H9 (cell line): Measurements from ENCODE around the gene RAB1A. TPM values are rescaled to one million over a fixed set of nuclear protein-coding genes. Genes with fewer than 3 reads are reported as not detected.

Experiments
- DNase-seq: peaks from one replicate; pipeline ENCODE4 v3.0.0-alpha.2; 2017
- H2AFZ ChIP-seq: one replicate; pipeline ENCODE4 v1.6.1; 2013; ENCODE audit warnings: mild to moderate bottlenecking, low read length, control low read depth, moderate library complexity
- H2AK5ac ChIP-seq: 2 replicates; pipeline ENCODE4 v1.6.1; 2013; ENCODE audit warnings: low read length, control low read depth, mixed read lengths; ENCODE audit not compliant: insufficient read length
- H2BK120ac ChIP-seq: one replicate; pipeline ENCODE4 v1.6.1; 2013; ENCODE audit warnings: low read depth, mild to moderate bottlenecking, low read length, control low read depth, inconsistent platforms; ENCODE audit not compliant: poor library complexity, severe bottlenecking
- H2BK12ac ChIP-seq: 2 replicates; pipeline ENCODE4 v1.6.1; 2013; ENCODE audit warnings: low read length, control low read depth, mixed read lengths, low read depth; ENCODE audit not compliant: insufficient read length
- H2BK15ac ChIP-seq: 2 replicates; pipeline ENCODE4 v1.6.1; 2013; ENCODE audit warnings: low read depth, low read length, control low read depth
- H2BK20ac ChIP-seq: one replicate; pipeline ENCODE4 v1.6.1; 2013; ENCODE audit warnings: low read depth, mild to moderate bottlenecking, low read length, control low read depth, inconsistent platforms; ENCODE audit not compliant: poor library complexity, severe bottlenecking
- H2BK5ac ChIP-seq: 2 replicates; pipeline ENCODE4 v1.6.1; 2013; ENCODE audit warnings: low read length, control low read depth, mixed read lengths; ENCODE audit not compliant: insufficient read length
- H3K14ac ChIP-seq: 2 replicates; pipeline ENCODE4 v1.6.1; 2013; ENCODE audit warnings: low read length, control low read depth; ENCODE audit not compliant: insufficient read depth
- H3K18ac ChIP-seq: 2 replicates; pipeline ENCODE4 v1.6.1; 2013; ENCODE audit warnings: low read depth, mild to moderate bottlenecking, mixed read lengths, low read length, control low read depth; ENCODE audit not compliant: insufficient read length
- H3K23ac ChIP-seq: 2 replicates; pipeline ENCODE4 v1.6.1; 2013; ENCODE audit warnings: low read length, control low read depth, mixed read lengths, low read depth; ENCODE audit not compliant: insufficient read length
- H3K23me2 ChIP-seq: 2 replicates; pipeline ENCODE4 v1.6.1; 2013; ENCODE audit warnings: low read depth, mild to moderate bottlenecking, mixed read lengths, low read length, control low read depth; ENCODE audit not compliant: insufficient read length, poor library complexity, severe bottlenecking
- H3K27ac ChIP-seq: 2 replicates; pipeline ENCODE4 v1.5.1; 2013; ENCODE audit warnings: low read length, control low read depth, mixed read lengths, low read depth; ENCODE audit not compliant: insufficient read length
- H3K27me3 ChIP-seq: 2 replicates; pipeline ENCODE4 v1.6.1; 2013; ENCODE audit warnings: low read length, control low read depth, inconsistent platforms; ENCODE audit not compliant: insufficient read depth
- H3K4ac ChIP-seq: 2 replicates; pipeline ENCODE4 v1.6.1; 2013; ENCODE audit warnings: low read depth, mild to moderate bottlenecking, control low read depth, inconsistent platforms, low read length, moderate library complexity
- H3K4me1 ChIP-seq: 2 replicates; pipeline ENCODE4 v1.6.1; 2013; ENCODE audit warnings: low read length, control low read depth, inconsistent platforms; ENCODE audit not compliant: insufficient read depth
- H3K4me2 ChIP-seq: 2 replicates; pipeline ENCODE4 v1.6.1; 2013; ENCODE audit warnings: low read length, control low read depth, mixed read lengths; ENCODE audit not compliant: insufficient read length, insufficient read depth
- H3K56ac ChIP-seq: 2 replicates; pipeline ENCODE4 v1.6.1; 2013; ENCODE audit warnings: low read depth, mild to moderate bottlenecking, mixed read lengths, low read length, control low read depth; ENCODE audit not compliant: insufficient read length
- H3K79me1 ChIP-seq: 2 replicates; pipeline ENCODE4 v1.6.1; 2013; ENCODE audit warnings: low read depth, mild to moderate bottlenecking, moderate library complexity, low read length, control low read depth, inconsistent platforms; ENCODE audit not compliant: insufficient read depth, poor library complexity, severe bottlenecking
- H3K79me2 ChIP-seq: 2 replicates; pipeline ENCODE4 v1.6.1; 2013; ENCODE audit warnings: low read length, control low read depth, inconsistent platforms; ENCODE audit not compliant: insufficient read depth
- H3K9ac ChIP-seq: 2 replicates; pipeline ENCODE4 v1.6.1; 2013; ENCODE audit warnings: low read length, control low read depth, mixed read lengths; ENCODE audit not compliant: insufficient read length; ENCODE audit errors: extremely low read depth
- H3K9me3 ChIP-seq: one replicate; pipeline ENCODE4 v1.6.1; 2013; ENCODE audit warnings: low read depth, low read length, inconsistent platforms; ENCODE audit not compliant: control insufficient read depth
- H3T11ph ChIP-seq: one replicate; pipeline ENCODE4 v1.6.1; 2013; ENCODE audit warnings: mild to moderate bottlenecking, low read length, control low read depth, inconsistent platforms
- H4K20me1 ChIP-seq: one replicate; pipeline ENCODE4 v1.6.1; 2013; ENCODE audit not compliant: control insufficient read depth, insufficient read length, insufficient read depth
- H4K5ac ChIP-seq: 2 replicates; pipeline ENCODE4 v1.6.1; 2013; ENCODE audit warnings: low read depth, mild to moderate bottlenecking, mixed read lengths, low read length, control low read depth; ENCODE audit not compliant: insufficient read length
- H4K8ac ChIP-seq: replicated peaks from 2 replicates; pipeline ENCODE4 v1.6.1; 2013; ENCODE audit warnings: low read length, control low read depth, mixed read lengths, low read depth; ENCODE audit not compliant: insufficient read length
- H4K91ac ChIP-seq: 2 replicates; pipeline ENCODE4 v1.6.1; 2013; ENCODE audit warnings: low read depth, mild to moderate bottlenecking, moderate library complexity, mixed read lengths, low read length, control low read depth; ENCODE audit not compliant: insufficient read length
- H3K27ac Mint-ChIP-seq, 3 experiments: 2 replicates in 2 of 3; 3 replicates in 1 of 3; pipeline ENCODE4 v1.8.0; 2020 to 2021; ENCODE audit warnings: mixed read lengths in 3 of 3, mild to moderate bottlenecking in 1 of 3, moderate library complexity in 1 of 3
- H3K27me3 Mint-ChIP-seq: 2 replicates; pipeline ENCODE4 v1.8.0; 2021; ENCODE audit warnings: low read depth, mild to moderate bottlenecking, moderate library complexity, mixed read lengths
- H3K36me3 Mint-ChIP-seq, 3 experiments: 2 replicates in 2 of 3; 3 replicates in 1 of 3; pipeline ENCODE4 v1.8.0; 2020 to 2021; ENCODE audit warnings: low read depth in 3 of 3, mixed read lengths in 3 of 3; ENCODE audit not compliant: insufficient read depth in 1 of 3
- H3K4me1 Mint-ChIP-seq, 2 experiments: 2 replicates each; pipeline ENCODE4 v1.8.0; 2020; ENCODE audit warnings: mixed read lengths in 2 of 2
- H3K4me3 Mint-ChIP-seq, 2 experiments: 2 replicates in 1 of 2; 3 replicates in 1 of 2; pipeline ENCODE4 v1.8.0; 2020 to 2021; ENCODE audit warnings: mild to moderate bottlenecking in 2 of 2, mixed read lengths in 2 of 2, moderate library complexity in 1 of 2
- H3K9me3 Mint-ChIP-seq, 2 experiments: 2 replicates in 1 of 2; 3 replicates in 1 of 2; pipeline ENCODE4 v1.8.0; 2020; ENCODE audit warnings: mild to moderate bottlenecking in 2 of 2, mixed read lengths in 2 of 2, moderate library complexity in 1 of 2
- CTCF ChIP-seq: fragments of 200-600 bp; sonication (generic); conservative IDR thresholded peaks from 3 replicates; pipeline ENCODE4 v1.8.0; 2021; ENCODE audit warnings: antibody characterized with exemption, mild to moderate bottlenecking
- WGBS: extraction: QIAGEN DNeasy Blood & Tissue Kit; methylation state at CpG from one replicate; pipeline ENCODE4 v1.1.7; 2013; ENCODE audit warnings: missing lambda C conversion rate, low lambda C conversion rate, mixed read lengths; ENCODE audit not compliant: insufficient read length; ENCODE audit errors: extremely low coverage; 5-methylcytosine and 5-hydroxymethylcytosine counted together
- total RNA-seq: library from RNA; stranded (reverse); gene quantifications from 2 replicates; pipeline ENCODE4 v1.2.1, GENCODE V29; 2021

The RAB1A gene
- total RNA-seq, 1 experiment from 2014 or later, result 112 TPM

- no peak overlapping the region for H3K23ac ChIP-seq
- H3K9ac ChIP-seq, result no peak overlapping the region
- H2AK5ac ChIP-seq, result no peak overlapping the region
- H3K27me3 ChIP-seq, result no peaks in the 10 kb centered on the region
- no peak overlapping the region for H3K27ac ChIP-seq
- Mint-ChIP-seq H3K9me3 (no peaks in the 10 kb centered on the region; a peak in 1 of 5 replicates), H3K36me3 (peaks cover 0 to 3% (median 0%) of the 10 kb centered on the region in 3 experiments; a peak in 2 of 7 replicates), H3K27me3 (no peaks in the 10 kb centered on the region), H3K27ac (no peak overlapping the region), H3K4me1 (peaks cover under 1 to 13% of the 10 kb centered on the region in 2 experiments), H3K4me3 (no peak overlapping the region)
- H2BK120ac ChIP-seq, result no peak overlapping the region
- no peak overlapping the region for H3K56ac ChIP-seq
- no peak overlapping the region for H3K4me2 ChIP-seq
- no peak overlapping the region for H3K4ac ChIP-seq
- H4K8ac ChIP-seq, result no peak overlapping the region
- H2BK5ac ChIP-seq, result no peak overlapping the region
- H3K4me1 ChIP-seq, result no peaks in the 10 kb centered on the region
- no peaks in the 10 kb centered on the region for H3K23me2 ChIP-seq
- H3K9me3 ChIP-seq, result no peaks in the 10 kb centered on the region
- no peak overlapping the region for H3K18ac ChIP-seq
- H4K5ac ChIP-seq, result no peak overlapping the region
- H3K14ac ChIP-seq, result no peak overlapping the region
- no peak overlapping the region for H2AFZ ChIP-seq
- H2BK15ac ChIP-seq, result no peak overlapping the region
- no peak for DNase-seq
- WGBS, result no CpG with 5 or more reads among the region's 7 CpGs
- H4K91ac ChIP-seq, result no peak overlapping the region
- no peak overlapping the region for H2BK12ac ChIP-seq
- TF ChIP-seq CTCF, result no peak
- H3T11ph ChIP-seq, result no peak overlapping the region
- peaks cover 3% of the 10 kb centered on the region; the same call in 1 of the 2 replicates for H3K79me2 ChIP-seq
- H2BK20ac ChIP-seq, result no peak overlapping the region
- H3K79me1 ChIP-seq, result no peaks in the 10 kb centered on the region
- no peaks in the 10 kb centered on the region for H4K20me1 ChIP-seq
Measured at GRCh38 chr2:65134158-65134557, 4.3 kb upstream of the RAB1A start.
